ENCODE data around the gene ADAMTS18. TPM values are rescaled to one million over a fixed set of nuclear protein-coding genes. Genes with fewer than 3 reads are reported as not detected.

The ADAMTS18 gene
- total and polyA plus RNA-seq, 2 of the 8 experiments (the other 6 are each of a cell fraction or from before 2014, with no cell fraction given): 0.05 to 0.19 TPM

DNA sequence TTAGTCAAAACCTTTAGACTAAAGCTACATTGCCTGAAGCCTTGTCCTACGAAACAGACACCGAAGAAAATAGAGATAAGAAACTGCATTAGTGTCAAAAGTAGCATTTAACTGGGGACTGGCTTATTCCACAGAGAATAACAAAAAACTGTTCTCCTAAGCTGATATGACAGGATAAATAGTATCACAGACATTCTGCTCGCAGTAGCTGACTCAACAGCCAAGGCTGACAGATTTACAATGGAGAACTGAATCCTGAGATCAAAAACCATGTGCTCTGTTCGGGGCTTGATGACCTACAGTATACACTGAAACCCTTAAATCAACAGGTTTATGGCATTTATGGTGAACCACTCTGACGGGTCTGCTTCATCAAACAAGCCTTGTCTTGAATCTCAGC is 25.5 kb downstream of the ADAMTS18 start:
- no peak overlapping the region for H3K9ac ChIP-seq (replicated peaks in 1 of 4; ENCODE audit: extremely low read depth in 1 of 4, low read depth in 3 of 4, low read length in 3 of 4)
- WGBS, 2 experiments (ENCODE audit: extremely low coverage in 1 of 2, insufficient coverage in 1 of 2, insufficient read length in 1 of 2, insufficient replicate concordance in 2 of 2, low coverage in 1 of 2, low lambda C conversion rate in 2 of 2, missing lambda C conversion rate in 1 of 2): 92% methylated on average over 5 of the region's 5 CpGs; no CpG with 5 or more reads in 1 of the 2 experiments
- H2AFZ ChIP-seq (ENCODE audit: low read length): no peak overlapping the region
- no peak overlapping the region for H2BK5ac ChIP-seq (ENCODE audit: low read depth, low read length)
- no peak overlapping the region for H2AK5ac ChIP-seq (ENCODE audit: low read depth, low read length)
- TF ChIP-seq TEAD4 (IDR thresholded peaks at IDR 0.05; ENCODE audit: low read depth, low read length): no peak
- no peak for TF ChIP-seq TCF12 (IDR thresholded peaks at IDR 0.05; ENCODE audit: low read depth, low read length)
- TF ChIP-seq FOSL1 (IDR thresholded peaks at IDR 0.05; ENCODE audit: insufficient read depth, low read depth, low read length): no peak
- TF ChIP-seq, protein P1, sequence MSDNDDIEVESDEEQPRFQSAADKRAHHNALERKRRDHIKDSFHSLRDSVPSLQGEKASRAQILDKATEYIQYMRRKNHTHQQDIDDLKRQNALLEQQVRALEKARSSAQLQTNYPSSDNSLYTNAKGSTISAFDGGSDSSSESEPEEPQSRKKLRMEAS (IDR thresholded peaks at IDR 0.05): no peak
- no peak for TF ChIP-seq POLR2A (IDR thresholded peaks at IDR 0.05; ENCODE audit: control extremely low read depth in 1 of 2, low read depth in 2 of 2, low read length in 2 of 2)
- no peak for TF ChIP-seq RBBP5 (IDR thresholded peaks at IDR 0.05; ENCODE audit: borderline replicate concordance, low read depth, low read length)
- no peak for TF ChIP-seq RXRA (IDR thresholded peaks at IDR 0.05; ENCODE audit: insufficient read depth, low read depth, low read length)
- no peak for TF ChIP-seq CHD2 (IDR thresholded peaks at IDR 0.05; ENCODE audit: low read length)
- no peak for TF ChIP-seq ASH2L (IDR thresholded peaks at IDR 0.05; ENCODE audit: low read length)
- TF ChIP-seq KDM4A (IDR thresholded peaks at IDR 0.05; ENCODE audit: low read depth, low read length, severe bottlenecking): no peak
- no peak for TF ChIP-seq POU5F1 (IDR thresholded peaks at IDR 0.05; ENCODE audit: low read depth, low read length)
- no peak overlapping the region for H3K27ac ChIP-seq (ENCODE audit: low read depth, low read length)
- no peak overlapping the region for H3K4me2 ChIP-seq (ENCODE audit: insufficient read depth in 1 of 2, low read depth in 2 of 2, low read length in 2 of 2)
- H3K79me1 ChIP-seq (ENCODE audit: low read depth, low read length): no peaks in the 10 kb centered on the region
- DNase-seq (ENCODE audit: low read depth in 1 of 2, low spot score in 2 of 2) (no peak), FAIRE-seq (no peak)
- no peak overlapping the region for H3K14ac ChIP-seq (ENCODE audit: insufficient read length)
- no peaks in the 10 kb centered on the region for H3K36me3 ChIP-seq (ENCODE audit: control insufficient read depth in 2 of 4, insufficient read depth in 4 of 4, low read length in 3 of 4)
- no peak overlapping the region for H2BK120ac ChIP-seq (replicated peaks; ENCODE audit: low read depth, low read length)
- H3K9me3 ChIP-seq (ENCODE audit: insufficient read depth in 2 of 2, low read depth in 1 of 2, low read length in 1 of 2): peaks cover 0 to 2% of the 10 kb centered on the region in 2 experiments; a peak in 1 of 4 replicates
- ChIA-PET POLR2A (ENCODE audit: partially characterized antibody) (no interaction called here), CTCF (ENCODE audit: partially characterized antibody) (interaction anchor here (1.4 to 1.5 kb wide), 2 partner anchors 8 to 174 kb away, joined by 5 to 6 read pairs; no protein-coding TSS in a partner anchor)
- no peak overlapping the region for H4K91ac ChIP-seq (replicated peaks; ENCODE audit: insufficient read length, low read length)
- no peak overlapping the region for H4K5ac ChIP-seq (ENCODE audit: insufficient read length, low read depth, low read length)
- no peak overlapping the region for H3K4ac ChIP-seq (replicated peaks; ENCODE audit: insufficient read length, low read depth, low read length)
- H3K56ac ChIP-seq (replicated peaks; ENCODE audit: insufficient read length, low read depth, low read length): no peak overlapping the region
- no peaks in the 10 kb centered on the region for H4K20me1 ChIP-seq (replicated peaks in 1 of 2; ENCODE audit: control insufficient read depth in 1 of 2, insufficient read depth in 2 of 2, low read length in 2 of 2)
- no peaks in the 10 kb centered on the region for H3K27me3 ChIP-seq (replicated peaks in 1 of 4; ENCODE audit: control insufficient read depth in 3 of 4, extremely low read depth in 1 of 4, insufficient read depth in 3 of 4, low read length in 3 of 4)
- no peak overlapping the region for H3K4me3 ChIP-seq (ENCODE audit: extremely low read depth in 1 of 4, insufficient read depth in 2 of 4, low read depth in 3 of 4, low read length in 4 of 4)
- H3K23me2 ChIP-seq (ENCODE audit: low read depth, low read length): no peaks in the 10 kb centered on the region
- H2BK20ac ChIP-seq (ENCODE audit: low read length): no peak overlapping the region
- no peak overlapping the region for H3K23ac ChIP-seq (ENCODE audit: insufficient read length)
- H3K18ac ChIP-seq (ENCODE audit: extremely low read depth, low read length): no peak overlapping the region
- no peak overlapping the region for H4K8ac ChIP-seq (ENCODE audit: extremely low read depth, insufficient read depth, low read length)
- no peaks in the 10 kb centered on the region for H3K79me2 ChIP-seq (ENCODE audit: control insufficient read depth in 1 of 2, insufficient read depth in 2 of 2, low read length in 2 of 2)
- H3K4me1 ChIP-seq (replicated peaks in 1 of 4; ENCODE audit: control insufficient read depth in 3 of 4, insufficient read depth in 4 of 4, low read length in 3 of 4): peaks cover 0 to 2% (median 0%) of the 10 kb centered on the region in 4 experiments; a peak in 1 of 7 replicates
- H2BK15ac ChIP-seq (ENCODE audit: low read length): no peak overlapping the region
- no peak overlapping the region for H2BK12ac ChIP-seq (ENCODE audit: low read depth, low read length)

All from H1 (cell line).